Cardiac muscle cell (in vitro differentiated cells and primary cell): Measurements from ENCODE around the gene RHBDD3. TPM values are rescaled to one million over a fixed set of nuclear protein-coding genes. Genes with fewer than 3 reads are reported as not detected.
"Not testable (repeated sequence)": the region's sequence is repeated elsewhere in the genome, so short reads cannot be mapped to it uniquely, and the experiment has no call there.

Experiments used
- DNase-seq, 2 donors: peaks; one replicate each; pipeline versions ENCODE4 v3.0.0 to v3.0.0-alpha.2; 2010 to 2017; ENCODE audit warnings: low read depth in 1 of 2, low spot score in 1 of 2
- H3K27ac ChIP-seq: fragments of 200-600 bp; sonication (generic); 2 replicates; pipeline ENCODE4 v1.5.1; 2016
- H3K27me3 ChIP-seq: fragments of 200-600 bp; sonication (generic); 2 replicates; pipeline ENCODE4 v1.6.0; 2016; ENCODE audit warnings: control low read depth
- H3K36me3 ChIP-seq: fragments of 200-600 bp; sonication (generic); 2 replicates; pipeline ENCODE4 v1.5.1; 2016; ENCODE audit warnings: control low read depth
- H3K4me1 ChIP-seq: fragments of 200-600 bp; sonication (generic); 2 replicates; pipeline ENCODE4 v1.8.1; 2017; ENCODE audit warnings: low read depth, mild to moderate bottlenecking, mixed run types
- H3K4me3 ChIP-seq: fragments of 200-600 bp; sonication (generic); 2 replicates; pipeline ENCODE4 v1.5.1; 2016; ENCODE audit warnings: mild to moderate bottlenecking
- H3K9me3 ChIP-seq: fragments of 200-600 bp; sonication (generic); 2 replicates; pipeline ENCODE4 v1.5.1; 2017; ENCODE audit warnings: low read depth, mild to moderate bottlenecking, control low read depth
- polyA plus RNA-seq: library from polyadenylated mRNA; unstranded; fragments of >200 nt; fragmentation: Nextera tagmentation; extraction: Ambion mirVana; gene quantifications from 2 replicates; pipeline ENCODE4 v1.2.1, GENCODE V29; 2016
- total RNA-seq: library from RNA; depleted of rRNA; stranded (reverse); fragments of >200 nt; gene quantifications from 2 replicates; pipeline ENCODE4 v1.2.3, GENCODE V29; 2016
- TF ChIP-seq, protein P1 (sequence below): IDR thresholded peaks from 2 replicates; pipeline ENCODE4 v1.5.1; 2012; ENCODE audit warnings: low read depth, mild to moderate bottlenecking, low read length

RHBDD3 gene
- total and polyA plus RNA-seq, 2 experiments from 2014 or later: 80.4 to 88.6 TPM

DNA sequence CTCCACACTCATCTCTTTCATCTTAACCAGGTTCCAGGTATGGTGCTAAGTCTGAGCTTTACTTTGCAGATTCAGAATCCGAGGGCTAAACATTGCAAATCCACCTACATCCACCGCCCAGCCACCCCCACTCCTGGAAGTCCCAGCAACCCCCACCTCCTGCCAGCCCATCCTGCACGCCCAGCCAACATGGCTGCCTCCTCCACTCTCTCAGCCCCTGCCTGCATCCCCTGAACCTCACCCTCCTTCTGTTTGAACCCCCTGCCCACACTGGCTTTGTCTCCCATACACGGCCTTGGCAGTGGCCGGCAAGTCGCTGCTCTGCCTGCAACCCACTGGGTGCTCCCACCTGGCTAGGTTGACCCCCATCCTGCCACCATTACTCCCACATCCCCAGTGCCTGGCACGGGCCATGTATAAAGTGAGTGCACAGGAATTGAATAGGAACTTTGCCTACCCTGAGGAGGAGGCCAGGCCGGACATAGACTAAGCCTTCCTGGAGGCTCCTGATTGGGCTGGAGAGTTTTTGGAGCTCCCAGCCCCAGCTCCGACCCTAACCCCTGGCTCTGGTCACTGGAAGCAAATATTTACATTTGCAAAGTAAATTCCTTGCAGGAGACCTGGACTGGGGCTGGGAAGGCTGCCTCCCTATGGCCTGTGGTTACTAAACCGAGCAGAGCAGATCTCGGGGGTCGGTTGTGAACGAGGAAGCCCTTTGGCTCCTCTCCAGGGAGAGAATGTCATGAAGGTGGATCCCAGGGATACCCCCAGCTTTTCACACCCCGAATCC lies 47.7 kb downstream of the RHBDD3 start:
- Histone ChIP-seq H3K9me3 (no peaks in the 10 kb centered on the region), H3K27me3 (no peaks in the 10 kb centered on the region), H3K27ac (no peak overlapping the region), H3K4me3 (no peak overlapping the region), H3K36me3 (no peaks in the 10 kb centered on the region), H3K4me1 (no peaks in the 10 kb centered on the region)
- TF ChIP-seq, protein P1, sequence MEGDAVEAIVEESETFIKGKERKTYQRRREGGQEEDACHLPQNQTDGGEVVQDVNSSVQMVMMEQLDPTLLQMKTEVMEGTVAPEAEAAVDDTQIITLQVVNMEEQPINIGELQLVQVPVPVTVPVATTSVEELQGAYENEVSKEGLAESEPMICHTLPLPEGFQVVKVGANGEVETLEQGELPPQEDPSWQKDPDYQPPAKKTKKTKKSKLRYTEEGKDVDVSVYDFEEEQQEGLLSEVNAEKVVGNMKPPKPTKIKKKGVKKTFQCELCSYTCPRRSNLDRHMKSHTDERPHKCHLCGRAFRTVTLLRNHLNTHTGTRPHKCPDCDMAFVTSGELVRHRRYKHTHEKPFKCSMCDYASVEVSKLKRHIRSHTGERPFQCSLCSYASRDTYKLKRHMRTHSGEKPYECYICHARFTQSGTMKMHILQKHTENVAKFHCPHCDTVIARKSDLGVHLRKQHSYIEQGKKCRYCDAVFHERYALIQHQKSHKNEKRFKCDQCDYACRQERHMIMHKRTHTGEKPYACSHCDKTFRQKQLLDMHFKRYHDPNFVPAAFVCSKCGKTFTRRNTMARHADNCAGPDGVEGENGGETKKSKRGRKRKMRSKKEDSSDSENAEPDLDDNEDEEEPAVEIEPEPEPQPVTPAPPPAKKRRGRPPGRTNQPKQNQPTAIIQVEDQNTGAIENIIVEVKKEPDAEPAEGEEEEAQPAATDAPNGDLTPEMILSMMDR: no peak
- DNase-seq: no peak

DNA sequence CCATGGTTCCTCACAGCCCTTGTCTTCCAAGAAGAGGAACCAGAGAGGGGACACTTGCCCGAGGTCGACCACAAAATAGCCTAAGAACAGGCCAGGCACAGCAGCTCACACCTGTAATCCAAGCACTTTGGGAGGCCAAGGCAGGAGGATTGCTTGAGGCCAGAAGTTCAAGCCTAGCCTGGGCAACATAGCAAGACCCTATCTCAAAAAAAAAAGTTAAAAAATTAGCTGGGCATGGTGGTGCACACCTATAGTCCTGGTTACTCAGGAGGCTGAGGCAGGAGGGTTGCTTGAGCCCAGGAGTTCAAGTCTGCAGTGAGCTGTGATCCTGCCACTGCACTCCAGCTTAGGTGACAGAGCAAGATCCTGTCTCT lies 48.4 kb downstream of the RHBDD3 start:
- H3K27ac ChIP-seq, DNase-seq, H3K27me3 ChIP-seq, H3K4me1 ChIP-seq, H3K4me3 ChIP-seq, H3K9me3 ChIP-seq, H3K36me3 ChIP-seq: not testable (repeated sequence)

DNA sequence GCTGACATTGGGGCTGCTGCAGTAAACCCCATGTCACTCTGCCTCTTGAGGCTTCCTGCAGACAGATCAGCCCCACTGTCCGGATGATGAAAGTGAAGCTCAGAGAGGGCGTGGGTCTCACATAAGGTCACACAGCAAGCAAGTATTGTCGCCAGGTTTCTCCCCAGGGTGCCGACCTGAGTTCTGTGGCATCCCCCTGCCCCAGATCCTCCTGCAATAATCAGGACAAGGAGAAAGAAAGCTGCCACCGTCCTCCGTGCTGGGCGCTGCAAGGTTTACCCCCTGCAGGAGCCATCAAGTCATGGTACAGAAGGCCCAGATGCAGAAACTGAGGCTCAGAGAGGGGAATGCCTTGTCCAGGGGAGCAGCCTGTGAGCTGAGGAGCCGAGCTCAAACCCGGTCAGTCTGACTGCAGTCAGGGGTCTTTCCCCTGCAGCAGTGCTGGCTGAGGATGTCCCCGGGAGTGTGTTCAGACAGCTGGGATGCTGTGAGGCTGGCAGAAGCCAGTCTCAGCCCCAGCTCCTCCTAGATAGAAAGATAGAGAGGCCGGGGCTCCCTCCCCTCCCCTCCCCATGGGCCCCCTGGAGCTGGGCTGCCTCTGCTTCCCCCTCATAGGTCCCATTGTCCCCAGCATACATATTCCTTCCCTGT lies 48.9 kb downstream of the RHBDD3 start:
- TF ChIP-seq, protein P1: no peak
- Histone ChIP-seq H3K27ac (no peak overlapping the region), H3K9me3 (no peaks in the 10 kb centered on the region), H3K4me3 (no peak overlapping the region), H3K27me3 (no peaks in the 10 kb centered on the region), H3K36me3 (no peaks in the 10 kb centered on the region), H3K4me1 (no peaks in the 10 kb centered on the region)
- DNase-seq: no peak

DNA sequence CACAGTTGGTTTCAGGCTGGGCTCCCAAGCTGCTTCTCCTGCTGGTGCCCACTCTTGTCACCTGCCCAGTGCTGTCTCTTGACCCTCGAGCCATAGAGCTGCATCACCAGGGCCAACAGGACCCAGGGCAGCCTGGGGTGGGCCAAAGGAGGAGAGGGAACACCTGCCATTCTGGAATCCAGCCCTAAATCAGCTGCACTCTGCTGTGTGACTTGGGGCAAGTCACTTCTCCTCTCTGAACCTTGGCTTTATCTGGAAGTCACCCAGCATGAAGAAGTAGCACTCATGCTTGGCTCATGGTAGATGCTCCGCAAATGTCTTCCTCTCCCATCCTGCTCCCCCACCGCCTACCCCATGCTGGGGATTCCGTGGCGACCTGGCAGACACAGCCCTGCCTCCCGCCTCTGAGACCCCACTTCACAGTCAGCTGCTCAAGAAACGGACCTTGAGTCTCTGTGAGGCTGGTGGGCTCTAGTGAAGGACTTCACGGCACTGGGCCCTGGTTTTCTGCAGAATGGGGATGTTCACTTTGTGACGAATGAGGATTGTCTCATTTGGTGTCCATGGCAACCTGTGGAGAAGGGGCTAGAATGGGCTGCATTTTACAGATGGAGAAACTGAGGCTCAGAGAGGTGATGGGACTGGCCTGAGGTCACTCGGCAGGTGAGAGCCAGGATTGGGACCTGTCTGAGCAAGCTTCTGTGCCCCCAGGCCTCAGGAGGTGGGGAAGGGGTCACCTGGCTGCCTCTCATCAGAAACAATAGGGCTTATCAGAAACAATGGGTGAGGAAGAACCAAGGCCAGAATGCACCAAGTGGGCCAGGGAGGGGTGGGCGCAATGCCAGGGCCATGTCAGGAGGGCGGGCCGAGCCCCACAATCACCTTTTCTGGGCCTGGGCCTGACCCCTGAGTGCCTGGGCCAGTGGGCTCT lies 49.7 kb downstream of the RHBDD3 start:
- Histone ChIP-seq H3K4me1 (no peaks in the 10 kb centered on the region), H3K4me3 (no peak overlapping the region), H3K9me3 (no peaks in the 10 kb centered on the region), H3K27me3 (no peaks in the 10 kb centered on the region), H3K27ac (no peak overlapping the region), H3K36me3 (no peaks in the 10 kb centered on the region)
- TF ChIP-seq, protein P1: no peak
- DNase-seq: no peak

DNA sequence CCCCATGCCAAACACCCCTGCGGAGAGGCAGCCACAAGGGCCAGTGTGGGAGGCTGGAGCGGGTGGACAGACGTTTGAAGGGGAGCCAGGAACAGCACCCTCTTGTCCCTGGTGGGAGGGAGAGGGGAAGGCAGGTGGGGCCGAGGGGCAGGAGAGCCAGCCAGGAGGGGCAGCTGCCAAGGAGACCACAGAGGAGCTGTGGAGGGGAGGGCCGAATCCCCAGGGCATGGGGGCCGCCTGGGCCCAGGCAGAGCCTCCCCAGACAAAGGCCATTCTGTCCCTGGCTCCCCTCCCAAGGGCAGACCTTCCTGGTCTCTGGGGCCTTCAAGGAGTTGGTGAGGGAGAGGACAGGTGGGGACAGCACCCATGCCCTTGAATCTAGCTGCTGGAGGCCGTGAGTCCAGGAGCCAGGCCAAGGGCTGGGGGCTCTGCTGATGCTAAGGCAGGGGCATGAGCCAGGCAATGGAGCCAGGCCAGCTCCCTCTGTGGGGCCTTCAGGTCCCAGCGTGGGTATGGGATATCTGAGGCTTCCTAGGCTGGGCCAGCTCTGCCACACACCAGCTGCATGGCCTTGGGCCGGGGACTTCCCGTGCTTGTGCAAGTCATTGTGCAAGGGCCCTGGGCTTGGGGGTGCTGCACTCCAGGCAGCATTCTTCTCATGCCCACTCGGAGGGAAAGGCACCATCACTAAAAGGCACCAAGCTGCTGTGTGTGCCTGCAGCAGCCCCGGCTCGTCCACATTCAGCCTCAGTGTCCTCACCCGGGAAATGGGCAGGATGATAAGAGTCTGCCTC lies 50.7 kb downstream of the RHBDD3 start:
- H3K9me3 ChIP-seq: no peaks in the 10 kb centered on the region
- peak in 1 of 2 donors; percentile 74 for DNase-seq
- TF ChIP-seq, protein P1: no peak
- H3K4me3 ChIP-seq: no peak overlapping the region
- H3K27ac ChIP-seq: no peak overlapping the region
- no peaks in the 10 kb centered on the region for H3K4me1 ChIP-seq
- H3K36me3 ChIP-seq: no peaks in the 10 kb centered on the region
- H3K27me3 ChIP-seq: no peaks in the 10 kb centered on the region
